Measurements from ENCODE around the gene SHISA6. TPM values are rescaled to one million over a fixed set of nuclear protein-coding genes. Genes with fewer than 3 reads are reported as not detected.

The SHISA6 gene
- polyA plus RNA-seq, 1 of the 3 experiments (the other 2 are of a cell fraction): not detected

GRCh38 chr17:11488407-11488806 lies 247.4 kb downstream of the SHISA6 start:
- DNase-seq: no peak
- POLR2A ChIA-PET: no interaction called here
- H3K9me3 ChIP-seq: no peaks in the 10 kb centered on the region
- no peak overlapping the region for H3K9ac ChIP-seq
- no peaks in the 10 kb centered on the region for H3K9me2 ChIP-seq
- no peak overlapping the region for H3K4me2 ChIP-seq
- H3K4me1 ChIP-seq (ENCODE audit: control insufficient read depth in 1 of 2, insufficient read depth in 2 of 2, low read depth in 1 of 2, low read length in 1 of 2): peaks cover 7 to 8% of the 10 kb centered on the region in 2 experiments; a peak in 2 of 4 replicates
- WGBS (ENCODE audit: low lambda C conversion rate): 13% methylated on average over 3 of the region's 3 CpGs
- H3F3A ChIP-seq (replicated peaks; ENCODE audit: insufficient read depth): no peaks in the 10 kb centered on the region
- H2AFZ ChIP-seq (ENCODE audit: low read depth): no peak overlapping the region
- no peak overlapping the region for H3K4me3 ChIP-seq (ENCODE audit: low read depth in 2 of 2, low read length in 1 of 2)
- H3K36me3 ChIP-seq (replicated peaks in 1 of 2; ENCODE audit: control insufficient read depth in 1 of 2, insufficient read depth in 2 of 2, low read length in 1 of 2): no peaks in the 10 kb centered on the region
- CTCF ChIA-PET: no interaction called here
- H4K20me1 ChIP-seq (ENCODE audit: insufficient read depth): no peaks in the 10 kb centered on the region
- H3K79me2 ChIP-seq (ENCODE audit: insufficient read depth): no peaks in the 10 kb centered on the region
- TF ChIP-seq RAD21 (IDR thresholded peaks at IDR 0.05; ENCODE audit: low read length) (no peak), RFX5 (IDR thresholded peaks at IDR 0.05; ENCODE audit: low read length) (no peak), FOXJ3 (CRISPR knock-in tag; IDR thresholded peaks at IDR 0.05) (no peak), TAF1 (IDR thresholded peaks at IDR 0.05; ENCODE audit: borderline replicate concordance, low read depth, low read length) (no peak), RXRA (IDR thresholded peaks at IDR 0.05; ENCODE audit: borderline replicate concordance, low read depth) (no peak), SIN3A (IDR thresholded peaks at IDR 0.05; ENCODE audit: borderline replicate concordance, low read depth, low read length) (no peak), ZBTB33 (IDR thresholded peaks at IDR 0.05; ENCODE audit: borderline replicate concordance, low read depth) (no peak), MEF2A (IDR thresholded peaks at IDR 0.05; ENCODE audit: borderline replicate concordance, low read depth) (no peak), EP300 (IDR thresholded peaks at IDR 0.05; ENCODE audit: borderline replicate concordance in 1 of 2, low read depth in 1 of 2, low read length in 1 of 2) (no peak), NFIC (IDR thresholded peaks at IDR 0.05; ENCODE audit: borderline replicate concordance) (no peak), CHD2 (IDR thresholded peaks at IDR 0.05; ENCODE audit: low read length, partially characterized antibody) (no peak), ELF1 (IDR thresholded peaks at IDR 0.05) (no peak)
- no peaks in the 10 kb centered on the region for H3K27me3 ChIP-seq (ENCODE audit: insufficient read depth)
- H3K27ac ChIP-seq (ENCODE audit: low read depth in 2 of 2, low read length in 1 of 2): no peak overlapping the region

GRCh38 chr17:11490171-11490755 lies 249.2 kb downstream of the SHISA6 start:
- Histone ChIP-seq H3K27me3 (ENCODE audit: insufficient read depth) (no peaks in the 10 kb centered on the region), H3K4me2 (no peak overlapping the region), H3K9me3 (no peaks in the 10 kb centered on the region), H3K4me1 (ENCODE audit: control insufficient read depth in 1 of 2, insufficient read depth in 2 of 2, low read depth in 1 of 2, low read length in 1 of 2) (peaks cover 6 to 12% of the 10 kb centered on the region in 2 experiments; a peak in 2 of 4 replicates), H3K9me2 (no peaks in the 10 kb centered on the region), H4K20me1 (ENCODE audit: insufficient read depth) (no peaks in the 10 kb centered on the region), H3K4me3 (ENCODE audit: low read depth in 2 of 2, low read length in 1 of 2) (no peak overlapping the region), H3K36me3 (replicated peaks in 1 of 2; ENCODE audit: control insufficient read depth in 1 of 2, insufficient read depth in 2 of 2, low read length in 1 of 2) (no peaks in the 10 kb centered on the region), H3K9ac (no peak overlapping the region), H2AFZ (ENCODE audit: low read depth) (no peak overlapping the region), H3F3A (replicated peaks; ENCODE audit: insufficient read depth) (no peaks in the 10 kb centered on the region), H3K79me2 (ENCODE audit: insufficient read depth) (no peaks in the 10 kb centered on the region), H3K27ac (ENCODE audit: low read depth in 2 of 2, low read length in 1 of 2) (no peak overlapping the region)
- ChIA-PET POLR2A (no interaction called here), CTCF (no interaction called here)
- 25% methylated on average over 10 of the region's 14 CpGs for WGBS (ENCODE audit: low lambda C conversion rate)
- DNase-seq: no peak
- TF ChIP-seq RFX5 (IDR thresholded peaks at IDR 0.05; ENCODE audit: low read length) (no peak), FOXM1 (IDR thresholded peaks at IDR 0.05; ENCODE audit: low read depth) (no peak), ELF1 (IDR thresholded peaks at IDR 0.05) (no peak), MAX (IDR thresholded peaks at IDR 0.05; ENCODE audit: low read depth) (no peak), MEF2A (IDR thresholded peaks at IDR 0.05; ENCODE audit: borderline replicate concordance, low read depth) (no peak), FOXJ3 (CRISPR knock-in tag; IDR thresholded peaks at IDR 0.05) (no peak), IRF3 (IDR thresholded peaks at IDR 0.05; ENCODE audit: low read depth, low read length) (no peak), RXRA (IDR thresholded peaks at IDR 0.05; ENCODE audit: borderline replicate concordance, low read depth) (no peak), NRF1 (IDR thresholded peaks at IDR 0.05; ENCODE audit: low read depth, low read length) (no peak), YY1 (IDR thresholded peaks at IDR 0.05; ENCODE audit: low read depth) (no peak), MXI1 (IDR thresholded peaks at IDR 0.05; ENCODE audit: low read depth, low read length) (no peak), FOSL2 (IDR thresholded peaks at IDR 0.05; ENCODE audit: borderline replicate concordance, low read depth) (no peak)
- TF ChIP-seq, protein P1, sequence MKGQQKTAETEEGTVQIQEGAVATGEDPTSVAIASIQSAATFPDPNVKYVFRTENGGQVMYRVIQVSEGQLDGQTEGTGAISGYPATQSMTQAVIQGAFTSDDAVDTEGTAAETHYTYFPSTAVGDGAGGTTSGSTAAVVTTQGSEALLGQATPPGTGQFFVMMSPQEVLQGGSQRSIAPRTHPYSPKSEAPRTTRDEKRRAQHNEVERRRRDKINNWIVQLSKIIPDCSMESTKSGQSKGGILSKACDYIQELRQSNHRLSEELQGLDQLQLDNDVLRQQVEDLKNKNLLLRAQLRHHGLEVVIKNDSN (IDR thresholded peaks at IDR 0.05; ENCODE audit: borderline replicate concordance, low read depth): no peak
- TF ChIP-seq, protein P2, sequence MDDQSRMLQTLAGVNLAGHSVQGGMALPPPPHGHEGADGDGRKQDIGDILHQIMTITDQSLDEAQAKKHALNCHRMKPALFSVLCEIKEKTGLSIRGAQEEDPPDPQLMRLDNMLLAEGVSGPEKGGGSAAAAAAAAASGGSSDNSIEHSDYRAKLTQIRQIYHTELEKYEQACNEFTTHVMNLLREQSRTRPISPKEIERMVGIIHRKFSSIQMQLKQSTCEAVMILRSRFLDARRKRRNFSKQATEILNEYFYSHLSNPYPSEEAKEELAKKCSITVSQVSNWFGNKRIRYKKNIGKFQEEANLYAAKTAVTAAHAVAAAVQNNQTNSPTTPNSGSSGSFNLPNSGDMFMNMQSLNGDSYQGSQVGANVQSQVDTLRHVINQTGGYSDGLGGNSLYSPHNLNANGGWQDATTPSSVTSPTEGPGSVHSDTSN (IDR thresholded peaks at IDR 0.05): no peak

All from SK-N-SH (cell line).